ELR (cell line): ENCODE measurements around the gene RABGAP1L.
"Not testable (repeated sequence)": the region's sequence is repeated elsewhere in the genome, so short reads cannot be mapped to it uniquely, and the experiment has no call there.

ENCODE experiments used
- DNase-seq: peaks from one replicate; pipeline ENCODE4 v3.0.0-alpha.2; 2015; ENCODE audit warnings: low read depth

Gene RABGAP1L

GRCh38 chr1:174297351-174297750 lies 138.0 kb downstream of the RABGAP1L start:
- no peak for DNase-seq

- DNase-seq: no peak
These were observed 142.2 kb downstream of the RABGAP1L start for GRCh38 chr1:174301295-174302077.

- DNase-seq: no peak
These were observed 149.3 kb downstream of the RABGAP1L start for GRCh38 chr1:174308604-174309003.

GRCh38 chr1:174309490-174309889 lies 150.2 kb downstream of the RABGAP1L start:
- no peak for DNase-seq

GRCh38 chr1:174314433-174314832 lies 155.1 kb downstream of the RABGAP1L start:
- DNase-seq: no peak

GRCh38 chr1:174315239-174315638 lies 155.9 kb downstream of the RABGAP1L start:
- DNase-seq: no peak

- DNase-seq: not testable (repeated sequence)
These were observed 161.6 kb downstream of the RABGAP1L start for GRCh38 chr1:174320897-174321296.

GRCh38 chr1:174322202-174322862 lies 163.0 kb downstream of the RABGAP1L start:
- no peak for DNase-seq

- DNase-seq: no peak
These were observed 165.2 kb downstream of the RABGAP1L start for GRCh38 chr1:174324493-174324892.

- DNase-seq: no peak
These were observed 165.6 kb downstream of the RABGAP1L start for GRCh38 chr1:174324939-174325338.

GRCh38 chr1:174326278-174326677 lies 167.0 kb downstream of the RABGAP1L start:
- DNase-seq: no peak

- no peak for DNase-seq
These were observed 174.1 kb downstream of the RABGAP1L start for GRCh38 chr1:174333437-174333836.

- no peak for DNase-seq
These were observed 177.8 kb downstream of the RABGAP1L start for GRCh38 chr1:174337000-174337681.

GRCh38 chr1:174340404-174340803 lies 181.1 kb downstream of the RABGAP1L start:
- not testable (repeated sequence) for DNase-seq

- DNase-seq: no peak
These were observed 184.8 kb downstream of the RABGAP1L start for GRCh38 chr1:174344162-174344561.

- peak; percentile 23 for DNase-seq
These were observed 192.8 kb downstream of the RABGAP1L start for GRCh38 chr1:174352117-174352516.

GRCh38 chr1:174352883-174353608 lies 193.7 kb downstream of the RABGAP1L start:
- DNase-seq: no peak

GRCh38 chr1:174358344-174358743 lies 199.0 kb downstream of the RABGAP1L start:
- DNase-seq: no peak

GRCh38 chr1:174358786-174359453 lies 199.6 kb downstream of the RABGAP1L start:
- peak; percentile 9 for DNase-seq

- DNase-seq: no peak
These were observed 200.1 kb downstream of the RABGAP1L start for GRCh38 chr1:174359454-174359805.

GRCh38 chr1:174364996-174365736 lies 205.8 kb downstream of the RABGAP1L start:
- no peak for DNase-seq
